Subcutaneous abdominal adipose tissue (tissue), 5 donors: ENCODE results near the gene TECPR1.

Experiments
- H3K27ac ChIP-seq: one replicate; pipeline ENCODE4 v1.7.0; 2013; ENCODE audit warnings: low read depth, mild to moderate bottlenecking, inconsistent platforms, low read length, moderate library complexity
- H3K27me3 ChIP-seq, 5 donors: one replicate each; pipeline ENCODE4 v1.7.0; 2013; ENCODE audit warnings: low read length in 5 of 5, inconsistent platforms in 1 of 5; ENCODE audit not compliant: control insufficient read depth in 5 of 5, insufficient read depth in 4 of 5
- H3K36me3 ChIP-seq, 5 donors: one replicate each; pipeline ENCODE4 v1.7.0; 2013; ENCODE audit warnings: low read length in 5 of 5; ENCODE audit not compliant: control insufficient read depth in 5 of 5, insufficient read depth in 5 of 5
- H3K4me1 ChIP-seq, 5 donors: one replicate each; pipeline ENCODE4 v1.7.0; 2013; ENCODE audit warnings: low read length in 5 of 5, mild to moderate bottlenecking in 3 of 5, moderate library complexity in 1 of 5; ENCODE audit not compliant: control insufficient read depth in 5 of 5, insufficient read depth in 5 of 5
- H3K4me3 ChIP-seq, 5 donors: one replicate each; pipeline ENCODE4 v1.7.0; 2013; ENCODE audit warnings: low read length in 5 of 5, low read depth in 1 of 5
- H3K9ac ChIP-seq, 5 donors: one replicate each; pipeline ENCODE4 v1.7.0; 2013; ENCODE audit warnings: low read length in 5 of 5, mild to moderate bottlenecking in 4 of 5, moderate library complexity in 3 of 5
- H3K9me3 ChIP-seq, 5 donors: one replicate each; pipeline ENCODE4 v1.7.0; 2013; ENCODE audit warnings: low read length in 5 of 5; ENCODE audit not compliant: control insufficient read depth in 5 of 5
- donor health status: healthy.
- donor health status: healthy.
- donor health status: healthy.
- donor health status: healthy.
- donor health status: healthy.

TECPR1 gene

GRCh38 chr7:98291717-98292116 lies 39.7 kb upstream of the TECPR1 start:
- Histone ChIP-seq H3K4me1 (peaks cover 1 to 54% (median 40%) of the 10 kb centered on the region in 5 donors), H3K4me3 (no peak overlapping the region), H3K27ac (no peak overlapping the region), H3K36me3 (peaks cover 0 to 72% (median 60%) of the 10 kb centered on the region in 5 donors), H3K27me3 (no peaks in the 10 kb centered on the region), H3K9me3 (no peaks in the 10 kb centered on the region), H3K9ac (no peak overlapping the region)

DNA sequence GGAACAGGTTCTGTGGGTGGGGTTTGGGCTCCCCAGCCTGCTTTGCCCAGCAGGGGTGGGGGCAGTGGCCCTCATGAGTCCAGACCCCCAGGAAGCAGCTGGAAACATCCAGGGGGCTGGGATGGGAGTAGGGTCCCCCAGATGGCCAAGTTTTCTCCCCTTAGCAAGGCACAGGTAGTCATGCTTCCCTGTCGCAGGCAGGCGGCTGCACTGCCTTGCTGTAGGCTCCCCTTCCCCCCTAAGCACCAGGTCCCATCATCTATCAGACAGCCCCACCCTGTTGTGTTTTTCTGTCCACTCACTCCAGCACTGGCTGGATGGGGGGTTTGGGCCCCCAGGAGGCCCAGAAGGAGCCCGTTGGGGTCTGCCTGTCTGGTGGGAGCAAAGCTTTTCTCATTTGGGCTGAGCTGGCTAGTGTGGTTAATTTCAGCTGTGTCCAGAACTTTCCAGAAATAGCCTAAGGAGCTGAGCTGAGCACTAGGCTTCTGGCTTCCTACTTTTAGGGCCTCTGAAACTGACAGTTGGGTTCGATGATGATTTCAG lies 37.4 kb upstream of the TECPR1 start:
- H3K4me3 ChIP-seq: no peak overlapping the region
- peaks cover 0 to 59% (median 44%) of the 10 kb centered on the region in 5 donors for H3K36me3 ChIP-seq
- H3K4me1 ChIP-seq: peaks cover 11 to 62% (median 49%) of the 10 kb centered on the region in 5 donors
- no peaks in the 10 kb centered on the region for H3K27me3 ChIP-seq
- peak overlapping the region; percentile 62 for H3K27ac ChIP-seq
- peak overlapping the region in 1 of 5 donors; percentile 1 for H3K9ac ChIP-seq
- H3K9me3 ChIP-seq: no peaks in the 10 kb centered on the region

DNA sequence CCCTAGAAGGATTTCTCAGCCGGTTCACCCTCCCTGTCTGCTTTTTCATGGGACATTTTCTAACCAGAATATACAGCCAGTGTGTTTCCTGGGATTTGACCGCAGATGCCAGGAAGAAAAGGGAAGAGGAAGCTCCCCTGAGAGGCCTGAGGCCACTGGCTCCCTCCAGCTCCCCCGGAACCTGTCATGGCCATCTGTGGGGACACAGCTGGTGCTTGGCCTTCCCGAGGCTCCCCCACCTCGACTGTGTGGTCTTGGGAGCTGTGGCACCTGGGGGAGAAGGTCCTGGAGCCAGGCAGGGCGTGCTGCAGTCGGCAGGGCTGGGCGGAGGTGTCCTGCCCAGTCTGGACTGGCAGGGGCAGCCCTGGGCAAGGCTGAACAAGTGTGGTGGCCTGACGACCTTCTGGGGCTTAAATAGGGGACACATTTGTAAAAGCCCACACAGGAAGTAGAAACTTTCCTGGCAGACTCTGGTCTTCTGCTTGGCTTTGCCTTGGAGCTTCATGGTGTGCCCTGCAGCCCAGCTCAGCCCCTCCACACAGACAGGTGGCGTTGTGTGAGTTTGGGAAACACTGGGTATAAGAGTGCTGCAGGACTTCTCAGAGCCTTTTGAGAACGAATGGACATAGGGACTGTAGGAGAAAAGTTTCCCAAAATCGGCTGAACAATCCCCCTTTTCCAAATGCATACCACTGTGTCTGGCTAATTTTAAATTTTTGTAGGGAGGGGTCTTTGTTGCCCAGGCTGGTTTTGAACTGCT lies 36.2 kb upstream of the TECPR1 start:
- Histone ChIP-seq H3K27ac (peak overlapping the region; percentile 97), H3K4me1 (peaks cover 11 to 70% (median 61%) of the 10 kb centered on the region in 5 donors), H3K9me3 (no peaks in the 10 kb centered on the region), H3K36me3 (peaks cover 0 to 49% (median 35%) of the 10 kb centered on the region in 5 donors), H3K9ac (peak overlapping the region in 2 of 5 donors; percentile 4 to 10), H3K27me3 (no peaks in the 10 kb centered on the region), H3K4me3 (peak overlapping the region in 3 of 5 donors; percentile 11 to 23 (median 14))

DNA sequence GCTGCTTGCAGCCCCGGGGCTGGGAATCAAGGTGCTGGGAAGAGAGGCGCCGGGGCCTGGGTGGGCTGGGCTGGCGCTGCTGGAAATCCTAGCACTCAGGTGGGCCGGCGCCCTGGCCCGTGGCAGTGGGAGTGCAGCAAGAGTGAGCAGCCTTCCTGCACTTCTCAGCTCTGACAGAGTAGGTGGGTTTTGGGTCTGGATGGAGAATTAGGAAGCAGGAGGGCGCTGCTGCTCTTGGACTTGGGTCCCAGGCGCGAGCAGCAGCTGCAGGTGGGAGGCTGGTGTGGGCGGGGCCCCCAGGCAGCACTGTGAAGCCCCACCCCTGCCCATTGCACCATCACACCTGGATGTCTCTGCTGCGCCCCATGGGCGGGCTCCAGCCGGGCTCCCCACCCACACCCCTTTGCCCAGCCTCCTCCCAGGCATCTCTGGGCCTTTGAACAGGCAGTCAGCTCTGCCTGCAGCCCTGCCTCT lies 35.5 kb upstream of the TECPR1 start:
- Histone ChIP-seq H3K9me3 (no peaks in the 10 kb centered on the region), H3K4me1 (peaks cover 11 to 77% (median 68%) of the 10 kb centered on the region in 5 donors), H3K27ac (peak overlapping the region; percentile 97), H3K27me3 (no peaks in the 10 kb centered on the region), H3K9ac (peak overlapping the region in 3 of 5 donors; percentile 17 to 93 (median 39)), H3K4me3 (peak overlapping the region in 2 of 5 donors; percentile 10 to 23), H3K36me3 (peaks cover 0 to 42% (median 29%) of the 10 kb centered on the region in 5 donors)

GRCh38 chr7:98286701-98287485 lies 34.9 kb upstream of the TECPR1 start:
- Histone ChIP-seq H3K9me3 (no peaks in the 10 kb centered on the region), H3K9ac (peak overlapping the region; percentile 17 to 93 (median 53)), H3K4me1 (peaks cover 11 to 81% (median 73%) of the 10 kb centered on the region in 5 donors), H3K4me3 (peak overlapping the region in 4 of 5 donors; percentile 7 to 87 (median 20)), H3K36me3 (peaks cover 0 to 36% (median 23%) of the 10 kb centered on the region in 5 donors), H3K27me3 (no peaks in the 10 kb centered on the region), H3K27ac (peak overlapping the region; percentile 97)

GRCh38 chr7:98286093-98286539 lies 34.1 kb upstream of the TECPR1 start:
- peak overlapping the region; percentile 29 to 87 (median 82) for H3K4me3 ChIP-seq
- peak overlapping the region; percentile 97 for H3K27ac ChIP-seq
- no peaks in the 10 kb centered on the region for H3K27me3 ChIP-seq
- peaks cover 0 to 28% (median 16%) of the 10 kb centered on the region in 5 donors for H3K36me3 ChIP-seq
- H3K4me1 ChIP-seq: peaks cover 11 to 80% (median 73%) of the 10 kb centered on the region in 5 donors
- peak overlapping the region; percentile 68 to 97 (median 93) for H3K9ac ChIP-seq
- H3K9me3 ChIP-seq: no peaks in the 10 kb centered on the region

- Histone ChIP-seq H3K36me3 (peaks cover 0 to 21% (median 16%) of the 10 kb centered on the region in 5 donors), H3K9me3 (no peaks in the 10 kb centered on the region), H3K27ac (peak overlapping the region; percentile 97), H3K4me1 (peaks cover 11 to 86% (median 78%) of the 10 kb centered on the region in 5 donors), H3K4me3 (peak overlapping the region; percentile 45 to 87 (median 82)), H3K9ac (peak overlapping the region; percentile 56 to 97 (median 93)), H3K27me3 (no peaks in the 10 kb centered on the region)
These were observed 33.4 kb upstream of the TECPR1 start for GRCh38 chr7:98285157-98286092.

GRCh38 chr7:98284335-98285036 lies 32.5 kb upstream of the TECPR1 start:
- H3K4me3 ChIP-seq: peak overlapping the region; percentile 45 to 87 (median 82)
- H3K27me3 ChIP-seq: no peaks in the 10 kb centered on the region
- no peaks in the 10 kb centered on the region for H3K9me3 ChIP-seq
- peaks cover 11 to 83% (median 79%) of the 10 kb centered on the region in 5 donors for H3K4me1 ChIP-seq
- H3K9ac ChIP-seq: peak overlapping the region; percentile 68 to 97 (median 93)
- peak overlapping the region; percentile 97 for H3K27ac ChIP-seq
- H3K36me3 ChIP-seq: peaks cover 0 to 20% (median 13%) of the 10 kb centered on the region in 5 donors
